AG04449 (cell line): Measurements from ENCODE around the gene CIZ1.
"Not testable (repeated sequence)": the region's sequence is repeated elsewhere in the genome, so short reads cannot be mapped to it uniquely, and the experiment has no call there.

ENCODE experiments used
- CTCF ChIA-PET: fragments of 350-600 bp; formaldehyde crosslinking; extraction: SDS; loops from one replicate; lab custom pipeline; 2021; ENCODE audit warnings: antibody characterized with exemption; lab: Yijun Ruan, JAX
- POLR2A ChIA-PET: fragments of 400-600, 350-600 bp; formaldehyde crosslinking; extraction: SDS; loops from one replicate; lab custom pipeline; 2020; ENCODE audit warnings: antibody characterized with exemption, inconsistent platforms; lab: Yijun Ruan, JAX
- DNase-seq: peaks from one replicate; pipeline ENCODE4 v3.0.0-alpha.2; 2010; ENCODE audit warnings: low read depth, low spot score
- H3K4me3 ChIP-seq: 2 replicates; pipeline ENCODE4 v1.5.1; 2011; ENCODE audit warnings: low read depth, mild to moderate bottlenecking, control low read depth, low read length
- TF ChIP-seq, protein P1 (sequence below): IDR thresholded peaks from one replicate; pipeline ENCODE4 v1.5.1; 2011; ENCODE audit warnings: mild to moderate bottlenecking, moderate library complexity, low read length, control low read depth, inconsistent platforms; ENCODE audit not compliant: insufficient read depth; ENCODE audit errors: missing control alignments

CIZ1 gene

GRCh38 chr9:128182893-128183588, 8.3 kb downstream of the CIZ1 start:
- no peak for DNase-seq
- H3K4me3 ChIP-seq: no peak overlapping the region
- TF ChIP-seq, protein P1, sequence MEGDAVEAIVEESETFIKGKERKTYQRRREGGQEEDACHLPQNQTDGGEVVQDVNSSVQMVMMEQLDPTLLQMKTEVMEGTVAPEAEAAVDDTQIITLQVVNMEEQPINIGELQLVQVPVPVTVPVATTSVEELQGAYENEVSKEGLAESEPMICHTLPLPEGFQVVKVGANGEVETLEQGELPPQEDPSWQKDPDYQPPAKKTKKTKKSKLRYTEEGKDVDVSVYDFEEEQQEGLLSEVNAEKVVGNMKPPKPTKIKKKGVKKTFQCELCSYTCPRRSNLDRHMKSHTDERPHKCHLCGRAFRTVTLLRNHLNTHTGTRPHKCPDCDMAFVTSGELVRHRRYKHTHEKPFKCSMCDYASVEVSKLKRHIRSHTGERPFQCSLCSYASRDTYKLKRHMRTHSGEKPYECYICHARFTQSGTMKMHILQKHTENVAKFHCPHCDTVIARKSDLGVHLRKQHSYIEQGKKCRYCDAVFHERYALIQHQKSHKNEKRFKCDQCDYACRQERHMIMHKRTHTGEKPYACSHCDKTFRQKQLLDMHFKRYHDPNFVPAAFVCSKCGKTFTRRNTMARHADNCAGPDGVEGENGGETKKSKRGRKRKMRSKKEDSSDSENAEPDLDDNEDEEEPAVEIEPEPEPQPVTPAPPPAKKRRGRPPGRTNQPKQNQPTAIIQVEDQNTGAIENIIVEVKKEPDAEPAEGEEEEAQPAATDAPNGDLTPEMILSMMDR: no peak
- CTCF ChIA-PET: interaction anchor here (0.7 to 2.8 kb wide), 13 partner anchors 8 to 58 kb away, joined by 3 to 14 read pairs (median 6); partner anchors contain the start of genes CIZ1 and DNM1
- POLR2A ChIA-PET: interaction anchor here (0.5 kb wide), 1 partner anchor 466 kb away, joined by 3 read pairs; no protein-coding TSS in a partner anchor

GRCh38 chr9:128181480-128181879, 9.9 kb downstream of the CIZ1 start:
- TF ChIP-seq, protein P1: peak; percentile 43
- H3K4me3 ChIP-seq, POLR2A ChIA-PET, DNase-seq: not testable (repeated sequence)
- CTCF ChIA-PET: interaction anchor here (0.7 to 2.8 kb wide), 3 partner anchors 9 to 85 kb away, joined by 3 to 14 read pairs (median 7); partner anchors contain the start of gene CIZ1

DNA sequence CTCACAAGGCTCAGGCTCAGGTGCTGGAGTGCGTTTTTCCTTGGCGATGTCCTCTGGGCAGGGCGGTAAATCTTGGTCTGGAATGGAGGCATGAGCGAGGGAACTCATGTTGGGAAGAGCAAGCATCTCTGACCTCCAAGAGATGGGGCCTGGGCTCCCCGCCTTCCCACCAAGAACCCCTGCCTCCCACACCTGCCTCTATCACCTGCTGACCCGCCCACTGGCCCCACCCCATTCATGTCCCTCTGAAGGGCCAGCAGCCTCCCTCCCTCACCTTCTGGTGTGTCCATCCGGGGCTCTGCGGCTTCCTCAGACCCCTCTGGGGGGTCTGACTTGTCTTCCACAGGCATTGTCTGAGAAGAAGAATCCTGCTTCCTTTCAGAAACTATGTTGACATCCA, 10.9 kb downstream of the CIZ1 start:
- TF ChIP-seq, protein P1: no peak
- CTCF ChIA-PET: interaction anchor here (0.7 to 1.2 kb wide), 3 partner anchors 10 to 19 kb away, joined by 3 to 7 read pairs (median 4); partner anchors contain the start of gene CIZ1
- no peak overlapping the region for H3K4me3 ChIP-seq
- POLR2A ChIA-PET: no interaction called here
- no peak for DNase-seq

GRCh38 chr9:128180001-128180400, 11.4 kb downstream of the CIZ1 start:
- H3K4me3 ChIP-seq: no peak overlapping the region
- ChIA-PET CTCF (interaction anchor here (0.7 to 1.2 kb wide), 2 partner anchors 15 to 18 kb away, joined by 3 to 4 read pairs; no protein-coding TSS in a partner anchor), POLR2A (no interaction called here)
- no peak for DNase-seq
- TF ChIP-seq, protein P1: no peak

- POLR2A ChIA-PET: no interaction called here
- DNase-seq: no peak
- H3K4me3 ChIP-seq: no peak overlapping the region
- CTCF ChIA-PET: interaction anchor here (0.6 kb wide), 1 partner anchor 12 kb away, joined by 4 read pairs; no protein-coding TSS in a partner anchor
- TF ChIP-seq, protein P1: no peak
Observed at GRCh38 chr9:128178806-128179431, 12.5 kb downstream of the CIZ1 start.

- ChIA-PET POLR2A (no interaction called here), CTCF (interaction anchor here (1.1 to 3.5 kb wide), 10 partner anchors 8 to 80 kb away, joined by 3 to 19 read pairs (median 4); partner anchors contain the start of gene CIZ1)
- DNase-seq: no peak
- H3K4me3 ChIP-seq: no peak overlapping the region
- TF ChIP-seq, protein P1: no peak
Observed at GRCh38 chr9:128175726-128176125, 15.6 kb downstream of the CIZ1 start.
